GM18499 (cell line): ENCODE data around the gene LGALSL.
"Not testable (repeated sequence)": the region's sequence is repeated elsewhere in the genome, so short reads cannot be mapped to it uniquely, and the experiment has no call there.

Experiments used
- ATAC-seq: cut with Tn5 transposase; IDR thresholded peaks from one replicate; pipeline ENCODE4 v1.9.1; 2021; ENCODE audit warnings: moderate number of reproducible peaks; ENCODE audit not compliant: insufficient read depth, unreplicated experiment

The LGALSL gene

GRCh38 chr2:64442277-64442676 lies 11.7 kb upstream of the LGALSL start:
- no peak for ATAC-seq

- no peak for ATAC-seq
Observed at GRCh38 chr2:64442801-64443429, 11.0 kb upstream of the LGALSL start.

GRCh38 chr2:64445970-64446369 lies 8.0 kb upstream of the LGALSL start:
- not testable (repeated sequence) for ATAC-seq

GRCh38 chr2:64447317-64448040 lies 6.5 kb upstream of the LGALSL start:
- ATAC-seq, result no peak

DNA sequence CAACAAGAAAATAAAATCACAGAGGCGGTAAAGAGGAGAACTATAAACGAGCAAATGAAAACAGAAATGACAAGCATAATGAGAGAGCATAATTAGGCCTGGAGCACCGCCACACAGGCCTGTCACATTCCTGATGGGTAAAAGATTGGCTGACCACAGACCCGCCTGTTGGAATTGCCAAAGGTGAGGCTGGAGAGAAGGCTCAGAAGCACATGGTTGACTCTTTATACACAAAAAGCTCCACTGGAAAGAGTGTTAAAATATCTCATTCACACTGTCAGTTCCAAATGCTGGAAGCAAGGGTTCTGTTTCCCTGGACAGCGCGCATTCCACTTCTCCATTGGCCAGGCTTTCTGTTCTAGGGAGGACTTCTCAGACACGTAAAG lies 5.9 kb upstream of the LGALSL start:
- no peak for ATAC-seq

DNA sequence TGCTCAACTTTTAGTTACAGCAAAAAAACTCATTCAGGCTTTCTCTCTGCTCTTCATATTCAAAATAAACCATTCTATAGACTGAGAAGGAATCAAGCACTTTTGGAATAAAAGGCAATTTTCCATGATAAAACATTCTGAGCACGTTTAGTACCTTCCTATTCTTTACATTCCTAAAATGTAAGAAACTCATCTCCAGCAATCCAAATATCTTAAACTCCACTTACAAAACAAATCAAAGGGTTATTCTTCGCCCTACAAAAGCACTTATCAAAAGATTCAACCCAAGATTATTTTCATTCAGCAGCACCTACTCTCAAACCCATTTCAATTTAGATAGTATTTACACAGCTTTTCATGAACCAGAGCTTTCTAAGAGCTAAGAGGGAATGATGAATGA lies 2.9 kb upstream of the LGALSL start:
- ATAC-seq, result no peak

DNA sequence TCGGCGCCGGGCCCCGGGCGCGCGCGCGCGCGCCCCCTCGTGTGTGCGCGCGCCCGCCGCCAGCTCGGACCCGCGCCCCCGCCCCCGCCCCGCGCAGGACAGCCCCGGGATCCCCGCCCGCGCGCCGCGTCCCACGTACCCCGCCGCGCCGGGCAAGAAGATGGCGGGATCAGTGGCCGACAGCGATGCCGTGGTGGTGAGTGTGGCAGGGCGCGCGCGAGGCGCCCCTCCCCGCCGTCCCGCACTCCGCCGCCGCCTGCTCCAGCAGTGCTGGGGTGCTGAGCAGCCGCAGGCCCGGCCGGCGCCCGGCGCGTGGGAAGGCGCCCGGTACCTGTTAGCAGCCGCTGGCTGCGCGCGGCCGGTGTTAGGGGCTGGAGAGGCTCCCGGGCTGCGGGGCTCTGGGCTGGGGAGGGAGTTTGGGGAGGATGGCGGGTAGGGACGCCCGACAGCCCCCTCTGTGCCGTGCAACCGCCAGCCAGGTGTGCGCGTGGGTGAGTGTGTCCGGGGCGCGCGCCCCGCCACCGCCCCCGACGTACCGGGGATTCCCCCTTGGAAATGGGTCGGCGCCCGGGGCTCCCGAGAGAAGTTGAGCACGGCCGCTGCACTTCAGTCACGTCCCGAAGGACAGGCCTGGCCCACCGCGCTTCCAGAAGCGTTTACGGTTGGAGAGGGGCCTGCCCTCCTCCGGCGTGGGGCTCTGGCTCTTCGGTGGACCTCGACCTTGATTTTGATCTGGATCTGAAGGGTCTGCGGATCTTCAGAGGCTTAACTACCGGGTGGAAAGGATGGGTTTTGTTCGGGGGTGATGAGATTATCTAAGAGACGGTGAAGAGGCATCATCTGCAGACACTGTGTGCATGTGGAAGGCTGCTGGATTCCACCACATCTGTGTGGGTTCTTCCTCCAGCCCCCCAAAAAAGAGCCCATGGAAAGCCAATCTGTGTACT lies 697 bp downstream of the LGALSL start:
- no peak for ATAC-seq

DNA sequence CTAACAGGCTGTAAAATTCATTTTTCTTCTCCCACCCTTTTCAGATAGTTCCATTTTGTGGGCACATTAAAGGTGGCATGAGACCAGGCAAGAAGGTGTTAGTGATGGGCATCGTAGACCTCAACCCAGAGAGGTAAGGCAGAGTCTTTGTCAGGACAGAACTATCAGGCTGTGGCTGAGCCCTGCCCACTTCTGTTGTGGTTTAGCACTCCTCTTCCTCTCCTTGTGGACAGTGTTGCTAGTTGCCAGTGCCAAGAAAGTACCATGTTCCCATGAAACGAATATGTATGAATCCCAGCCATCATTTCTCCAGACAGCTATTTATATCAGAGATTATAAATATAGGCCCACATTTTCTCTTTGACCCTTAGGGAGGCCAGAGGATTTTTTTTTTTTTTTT lies 1.6 kb downstream of the LGALSL start:
- ATAC-seq, result no peak

DNA sequence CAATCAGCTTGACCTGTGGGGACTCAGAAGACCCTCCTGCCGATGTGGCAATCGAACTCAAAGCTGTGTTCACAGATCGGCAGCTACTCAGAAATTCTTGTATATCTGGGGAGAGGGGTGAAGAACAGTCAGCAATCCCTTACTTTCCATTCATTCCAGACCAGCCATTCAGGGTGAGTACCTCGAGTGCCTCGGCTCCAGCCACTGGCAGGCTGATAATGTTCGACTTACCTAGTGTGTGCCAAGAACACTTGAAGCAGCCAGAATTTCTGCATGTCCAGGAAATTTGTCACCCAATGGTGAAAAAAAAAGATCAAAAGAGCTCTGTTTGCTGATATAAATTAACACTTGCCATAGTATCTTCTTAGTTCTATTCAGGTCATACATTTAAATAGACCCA lies 2.3 kb downstream of the LGALSL start:
- ATAC-seq, result no peak

GRCh38 chr2:64457524-64457923 lies 3.6 kb downstream of the LGALSL start:
- no peak for ATAC-seq

GRCh38 chr2:64459575-64459974 lies 5.6 kb downstream of the LGALSL start:
- no peak for ATAC-seq

GRCh38 chr2:64460330-64460729 lies 6.4 kb downstream of the LGALSL start:
- ATAC-seq, result no peak

DNA sequence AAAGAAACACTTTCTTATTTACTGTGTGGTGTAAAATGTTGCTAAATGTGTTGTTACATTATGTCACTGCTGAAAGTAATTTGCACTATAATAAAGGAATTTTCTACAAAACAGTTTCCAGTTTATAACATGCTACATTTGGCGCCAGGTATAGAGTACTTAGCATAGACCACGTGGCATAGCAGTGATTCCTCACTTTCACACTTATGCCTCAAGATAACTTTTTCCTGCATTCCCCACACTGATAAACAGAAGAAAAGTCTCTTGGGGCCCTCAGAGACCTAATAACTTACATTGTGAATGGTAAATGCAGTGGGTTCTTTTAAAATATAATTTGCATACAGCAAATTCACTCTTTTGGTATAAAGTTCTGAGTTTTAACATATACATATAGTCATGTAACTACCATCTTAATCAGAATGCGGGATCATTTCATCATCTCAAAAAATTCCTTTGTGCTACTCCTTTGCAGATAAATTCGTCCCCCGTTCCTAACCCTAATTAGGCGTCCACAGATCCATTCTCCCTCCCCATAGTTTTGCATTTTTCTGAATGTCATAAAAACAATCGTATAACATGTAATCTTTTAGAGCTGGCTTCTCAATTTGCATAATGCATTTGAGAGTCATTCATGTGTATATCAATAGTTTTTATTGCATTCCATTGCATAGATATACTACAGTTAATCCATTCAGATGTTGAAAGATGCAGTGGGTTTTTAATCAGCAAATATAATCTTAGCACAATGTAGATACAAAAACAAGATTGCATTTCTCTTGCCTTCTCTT lies 7.5 kb downstream of the LGALSL start:
- no peak for ATAC-seq

- ATAC-seq, result no peak
Observed at GRCh38 chr2:64462171-64462570, 8.2 kb downstream of the LGALSL start.

GRCh38 chr2:64462940-64463700 lies 9.2 kb downstream of the LGALSL start:
- ATAC-seq, result no peak

DNA sequence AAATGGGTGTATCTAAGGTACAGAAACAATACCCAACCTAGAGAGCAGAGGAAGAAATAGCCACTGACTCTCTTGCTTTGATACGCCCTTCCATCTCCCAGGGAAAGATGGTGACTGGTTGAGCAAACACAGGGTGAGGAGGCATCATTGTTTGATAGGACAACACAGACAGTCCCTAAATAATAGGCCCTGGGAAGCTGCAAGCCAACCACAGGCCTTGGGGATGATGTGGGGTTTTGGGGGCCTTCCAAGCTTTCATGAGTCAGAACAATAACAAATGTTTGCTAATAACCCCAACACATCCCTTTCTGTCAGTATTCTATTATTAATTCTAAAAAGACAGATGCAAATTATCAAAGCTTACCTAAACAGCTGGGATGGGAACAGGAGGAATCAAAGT lies 9.8 kb downstream of the LGALSL start:
- ATAC-seq, result no peak

DNA sequence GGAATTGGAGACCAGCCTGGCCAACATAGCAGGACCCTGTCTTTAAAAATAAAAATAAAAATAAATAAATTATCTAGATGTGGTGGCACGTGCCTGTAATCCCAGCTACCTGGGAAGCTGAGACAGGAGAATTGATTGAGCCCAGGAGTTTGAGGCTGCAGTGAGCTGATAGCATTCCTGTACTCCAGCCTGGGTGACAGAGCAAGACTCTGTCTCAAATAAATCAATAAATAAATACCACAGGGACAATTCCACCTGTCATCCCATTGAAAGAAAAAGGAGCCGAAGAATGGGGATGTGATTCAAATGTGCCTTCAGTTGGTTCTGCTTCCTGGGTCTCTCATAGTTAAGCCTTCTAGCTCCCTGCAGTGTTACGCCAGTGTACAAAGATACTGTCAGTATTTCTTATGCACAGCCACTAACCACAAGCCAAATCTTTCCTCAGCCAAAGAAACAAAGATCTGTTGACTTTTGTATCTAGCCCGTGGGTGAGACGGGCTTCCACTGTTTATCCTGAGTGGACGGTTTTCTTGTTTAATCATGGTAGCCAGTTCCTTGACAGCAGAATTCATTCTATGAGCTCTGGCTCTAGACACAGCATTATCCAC lies 12.6 kb downstream of the LGALSL start:
- no peak for ATAC-seq

DNA sequence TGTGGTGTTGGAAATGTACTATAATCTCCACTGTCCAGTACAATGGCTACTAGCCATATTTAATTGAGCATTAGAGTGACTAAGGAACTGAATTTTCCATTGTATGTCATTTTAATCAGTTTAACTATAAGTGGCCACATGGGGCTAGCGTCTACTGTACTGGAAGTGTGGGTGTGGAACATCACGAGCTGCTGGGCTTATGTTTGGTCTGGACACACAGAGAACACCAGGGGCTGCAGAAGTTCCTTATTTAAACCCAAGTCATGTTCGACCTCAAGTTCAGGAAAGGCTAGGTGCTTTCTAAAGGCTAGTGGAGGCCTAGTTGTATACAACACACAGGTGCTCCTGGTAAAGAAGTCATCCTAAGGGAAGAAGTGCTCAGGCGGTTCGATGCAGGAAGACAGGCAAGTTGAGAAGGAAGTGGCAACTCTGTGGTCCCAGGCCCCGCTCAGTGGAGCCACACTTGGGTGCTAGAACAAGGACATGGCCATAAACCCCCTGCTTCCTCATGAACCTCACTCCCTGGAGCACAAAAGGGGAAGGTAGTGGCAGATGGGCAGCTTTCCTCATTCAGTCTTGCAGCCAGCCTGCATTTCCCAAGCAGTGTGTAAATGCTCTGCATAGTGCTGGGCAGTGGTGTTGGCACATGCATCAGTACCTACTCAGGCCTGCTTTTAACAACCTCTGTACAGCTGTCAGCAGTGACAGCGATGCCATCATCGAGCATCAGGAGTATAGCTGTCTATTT lies 13.3 kb downstream of the LGALSL start:
- ATAC-seq, result no peak

- ATAC-seq, result no peak
Observed at GRCh38 chr2:64469261-64469660, 15.3 kb downstream of the LGALSL start.
